Peyer's patch (tissue), 4 donors: ENCODE measurements around the gene GFER. TPM values are rescaled to one million over a fixed set of nuclear protein-coding genes. Genes with fewer than 3 reads are reported as not detected.

Experiments
- DNase-seq, 3 donors: peaks; one replicate each; pipeline ENCODE4 v3.0.0-alpha.2; 2017 to 2019
- H3K27ac ChIP-seq, 4 donors: fragments of 200-600 bp; sonication (generic); one replicate each; pipeline ENCODE4 v1.5.1; 2016 to 2019
- H3K27me3 ChIP-seq, 2 donors: fragments of 200-600 bp; sonication (generic); one replicate each; pipeline ENCODE4 v1.5.1; 2019
- H3K36me3 ChIP-seq, 3 donors: fragments of 200-600 bp; sonication (generic); one replicate each; pipeline ENCODE4 v1.5.1; 2016 to 2019
- H3K4me1 ChIP-seq, 4 donors: fragments of 200-600 bp; sonication (generic); one replicate each; pipeline ENCODE4 v1.5.1; 2016 to 2019
- H3K4me3 ChIP-seq, 4 donors: fragments of 200-600 bp; sonication (generic); 1 replicate in 3 of 4; 2 replicates in 1 of 4; pipeline ENCODE4 v1.5.1; 2016 to 2019; ENCODE audit warnings: mild to moderate bottlenecking in 1 of 4
- H3K9me3 ChIP-seq, 4 donors: fragments of 200-600 bp; sonication (generic); one replicate each; pipeline ENCODE4 v1.5.1; 2016 to 2019; ENCODE audit warnings: mild to moderate bottlenecking in 1 of 4
- CTCF ChIP-seq, 6 experiments: fragments of 450-650 bp in 4 of 6; fragments of 200-600 bp in 2 of 6; sonication (generic) in 1 of 6; IDR thresholded peaks; one replicate each; pipeline ENCODE4 v1.5.1; 2017 to 2019; ENCODE audit warnings: antibody characterized with exemption in 6 of 6, mild to moderate bottlenecking in 3 of 6, moderate library complexity in 1 of 6
- POLR2A ChIP-seq, 2 donors: fragments of 450-650 bp; IDR thresholded peaks; one replicate each; pipeline ENCODE4 v1.5.1; 2017; ENCODE audit warnings: antibody characterized with exemption in 2 of 2, mild to moderate bottlenecking in 2 of 2, moderate library complexity in 2 of 2
- total RNA-seq, 4 donors: library from RNA; depleted of rRNA; stranded (reverse); fragments of >200 nt; gene quantifications; one replicate each; pipeline ENCODE4 v1.1.0, GENCODE V29; 2016

GFER gene
- total RNA-seq, 4 donors from 2014 or later, result 31.4 to 102 (median 83.1) TPM

GRCh38 chr16:1998852-1999801 is 15.1 kb downstream of the GFER start:
- Histone ChIP-seq H3K9me3 (no peaks in the 10 kb centered on the region), H3K4me1 (peaks cover 2 to 13% (median 4%) of the 10 kb centered on the region in 4 donors), H3K27me3 (no peaks in the 10 kb centered on the region), H3K36me3 (peaks cover 0 to 63% (median 3%) of the 10 kb centered on the region in 3 donors), H3K4me3 (no peak overlapping the region), H3K27ac (no peak overlapping the region)
- no peak for DNase-seq
- TF ChIP-seq CTCF (IDR thresholded peaks at IDR 0.05) (no peak), POLR2A (IDR thresholded peaks at IDR 0.05) (no peak)

GRCh38 chr16:1999866-2000514 is 16.0 kb downstream of the GFER start:
- H3K36me3 ChIP-seq, result peaks cover 0 to 63% (median 3%) of the 10 kb centered on the region in 3 donors
- TF ChIP-seq CTCF (IDR thresholded peaks at IDR 0.05) (no peak), POLR2A (IDR thresholded peaks at IDR 0.05) (no peak)

GRCh38 chr16:2001035-2001434 is 17.0 kb downstream of the GFER start:
- H3K9me3 ChIP-seq, result no peaks in the 10 kb centered on the region
- peaks cover 6 to 32% (median 9%) of the 10 kb centered on the region in 4 donors for H3K4me1 ChIP-seq
- H3K27ac ChIP-seq, result no peak overlapping the region
- no peaks in the 10 kb centered on the region for H3K27me3 ChIP-seq
- DNase-seq, result no peak
- peaks cover 0 to 63% (median 3%) of the 10 kb centered on the region in 3 donors for H3K36me3 ChIP-seq
- no peak overlapping the region for H3K4me3 ChIP-seq
- TF ChIP-seq CTCF (IDR thresholded peaks at IDR 0.05) (no peak), POLR2A (IDR thresholded peaks at IDR 0.05) (no peak)

More at GRCh38 chr16:1999866-2000514, 16.0 kb downstream of the GFER start:
- Histone ChIP-seq H3K4me3 (no peak overlapping the region), H3K27me3 (no peaks in the 10 kb centered on the region), H3K27ac (no peak overlapping the region), H3K9me3 (no peaks in the 10 kb centered on the region), H3K4me1 (peaks cover 6 to 22% (median 9%) of the 10 kb centered on the region in 4 donors)
- no peak for DNase-seq

- peaks cover 6 to 34% (median 9%) of the 10 kb centered on the region in 4 donors for H3K4me1 ChIP-seq
- no peak for DNase-seq
- no peak for TF ChIP-seq CTCF (IDR thresholded peaks at IDR 0.05)
- no peak for TF ChIP-seq POLR2A (IDR thresholded peaks at IDR 0.05)
- no peaks in the 10 kb centered on the region for H3K27me3 ChIP-seq
- H3K27ac ChIP-seq, result no peak overlapping the region
- no peak overlapping the region for H3K4me3 ChIP-seq
- H3K36me3 ChIP-seq, result peaks cover 0 to 63% (median 3%) of the 10 kb centered on the region in 3 donors
- H3K9me3 ChIP-seq, result no peaks in the 10 kb centered on the region
Observed at GRCh38 chr16:2001456-2002355, 17.7 kb downstream of the GFER start.
